HG03432 (cell line): ENCODE data around the gene TRIM9.

Experiments
- ATAC-seq: cut with Tn5 transposase; IDR thresholded peaks from one replicate; pipeline ENCODE4 v1.9.1; 2021; ENCODE audit warnings: mild to moderate bottlenecking, moderate library complexity; ENCODE audit not compliant: unreplicated experiment

TRIM9 gene

DNA sequence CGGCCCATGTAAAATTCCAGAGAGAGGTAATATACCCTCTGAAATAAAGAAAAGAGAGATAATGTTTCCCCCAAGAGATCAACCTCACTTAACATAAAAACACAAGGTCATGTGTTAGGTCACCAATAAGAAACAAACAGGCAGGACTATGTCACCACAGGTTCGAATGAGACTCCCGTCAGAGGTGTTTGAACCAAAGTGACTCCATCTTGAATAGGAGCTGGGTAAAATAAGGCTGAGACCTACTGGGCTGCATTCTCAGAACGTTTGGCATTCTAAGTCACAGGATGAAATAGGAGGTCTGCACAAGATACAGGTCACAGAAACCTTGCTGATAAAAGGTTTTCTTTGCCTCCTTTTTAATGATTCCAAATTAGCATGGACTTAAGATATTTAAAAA is 157.1 kb downstream of the TRIM9 start:
- no peak for ATAC-seq

DNA sequence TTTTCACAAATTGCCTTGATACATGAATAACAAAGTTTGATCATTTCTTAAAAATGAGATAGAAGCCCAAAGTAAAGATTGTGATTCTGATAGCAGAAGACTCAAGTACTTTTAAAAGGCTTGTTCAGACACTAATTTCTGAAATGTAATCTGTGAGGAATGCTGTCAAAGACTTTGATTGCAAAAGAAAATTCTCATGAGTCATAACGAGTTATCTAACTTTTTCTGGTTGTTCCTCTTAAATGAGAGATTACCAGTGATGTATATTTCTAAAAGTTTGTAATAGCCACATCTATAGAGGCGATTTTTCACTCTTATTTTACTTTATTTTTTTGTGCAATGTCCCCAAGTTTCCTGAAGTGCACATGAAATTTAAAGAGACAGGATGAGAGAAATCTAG is 157.6 kb downstream of the TRIM9 start:
- ATAC-seq: no peak

DNA sequence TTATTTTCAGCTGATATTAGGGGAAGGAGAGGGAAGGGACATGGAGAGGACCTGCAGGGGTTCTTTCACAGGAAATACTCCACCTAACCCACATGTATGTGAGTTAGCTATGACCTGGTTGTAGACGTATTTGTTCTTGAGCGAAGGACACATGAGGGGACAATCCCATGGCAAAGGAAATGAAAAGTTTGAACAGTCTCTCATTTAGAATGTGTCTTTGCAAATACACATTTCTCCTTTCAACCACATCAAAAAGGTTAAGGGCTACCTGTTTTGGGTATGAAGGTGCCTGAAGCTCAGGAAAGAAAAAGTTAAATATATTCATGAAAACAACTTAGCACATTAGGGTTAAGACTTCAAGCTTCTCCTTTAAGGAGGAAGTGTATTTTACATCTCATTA is 158.0 kb downstream of the TRIM9 start:
- no peak for ATAC-seq

DNA sequence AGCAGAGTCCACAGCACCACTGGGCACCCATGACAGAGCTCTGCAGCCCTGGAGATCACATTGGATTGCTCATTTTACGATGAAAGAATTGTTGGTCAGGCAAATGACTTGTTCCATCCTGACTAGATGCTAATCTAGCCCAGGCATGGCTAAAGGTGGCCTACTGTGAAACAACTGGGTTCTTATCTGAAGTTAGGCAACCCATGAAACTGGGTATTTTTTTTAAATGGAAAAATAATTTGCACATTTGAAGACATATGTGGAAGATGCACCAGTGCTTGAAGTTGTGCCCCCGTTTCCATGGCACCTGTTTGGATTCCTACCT is 158.9 kb downstream of the TRIM9 start:
- ATAC-seq: no peak

DNA sequence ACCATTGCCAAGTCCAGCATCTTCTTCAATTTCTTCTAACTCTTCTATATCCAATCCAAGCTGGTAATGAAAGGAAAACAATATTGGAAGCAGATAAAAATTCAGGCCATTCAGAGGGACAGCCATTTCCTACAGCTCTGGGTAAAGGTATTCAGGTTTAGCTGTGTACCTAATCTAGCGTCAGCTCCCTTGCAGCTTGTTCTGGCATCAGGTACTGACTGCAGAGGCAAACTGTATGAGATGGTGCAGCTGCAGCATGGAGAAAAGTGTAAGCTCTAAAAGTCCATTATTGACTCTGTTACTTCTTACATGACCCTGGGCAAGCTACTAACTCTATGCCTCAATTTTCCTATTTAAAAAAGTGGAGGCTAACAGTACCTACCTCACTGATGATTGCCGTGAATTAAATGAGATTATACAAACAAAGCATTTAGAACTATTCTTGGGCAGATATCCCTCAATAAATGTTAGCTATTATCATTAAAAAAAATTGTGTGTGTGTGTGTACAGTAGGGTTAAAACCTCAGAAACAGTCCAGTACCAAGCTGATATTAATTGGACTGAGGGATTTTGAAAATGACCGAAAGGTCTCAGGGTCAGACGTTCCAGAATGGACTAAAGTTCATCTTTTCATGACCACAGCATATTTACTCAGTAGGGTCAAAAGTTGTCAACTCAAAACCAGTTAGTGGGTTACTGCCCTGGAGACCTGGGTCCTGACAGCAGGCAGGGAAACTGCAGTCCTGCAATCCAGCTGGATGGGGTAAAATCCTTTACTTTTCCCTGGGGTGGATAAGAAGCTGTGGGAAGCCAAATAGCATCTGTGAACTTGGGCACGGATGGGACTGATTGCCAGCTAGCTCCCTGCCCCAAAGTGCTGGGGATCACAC is 159.5 kb downstream of the TRIM9 start:
- ATAC-seq: no peak

DNA sequence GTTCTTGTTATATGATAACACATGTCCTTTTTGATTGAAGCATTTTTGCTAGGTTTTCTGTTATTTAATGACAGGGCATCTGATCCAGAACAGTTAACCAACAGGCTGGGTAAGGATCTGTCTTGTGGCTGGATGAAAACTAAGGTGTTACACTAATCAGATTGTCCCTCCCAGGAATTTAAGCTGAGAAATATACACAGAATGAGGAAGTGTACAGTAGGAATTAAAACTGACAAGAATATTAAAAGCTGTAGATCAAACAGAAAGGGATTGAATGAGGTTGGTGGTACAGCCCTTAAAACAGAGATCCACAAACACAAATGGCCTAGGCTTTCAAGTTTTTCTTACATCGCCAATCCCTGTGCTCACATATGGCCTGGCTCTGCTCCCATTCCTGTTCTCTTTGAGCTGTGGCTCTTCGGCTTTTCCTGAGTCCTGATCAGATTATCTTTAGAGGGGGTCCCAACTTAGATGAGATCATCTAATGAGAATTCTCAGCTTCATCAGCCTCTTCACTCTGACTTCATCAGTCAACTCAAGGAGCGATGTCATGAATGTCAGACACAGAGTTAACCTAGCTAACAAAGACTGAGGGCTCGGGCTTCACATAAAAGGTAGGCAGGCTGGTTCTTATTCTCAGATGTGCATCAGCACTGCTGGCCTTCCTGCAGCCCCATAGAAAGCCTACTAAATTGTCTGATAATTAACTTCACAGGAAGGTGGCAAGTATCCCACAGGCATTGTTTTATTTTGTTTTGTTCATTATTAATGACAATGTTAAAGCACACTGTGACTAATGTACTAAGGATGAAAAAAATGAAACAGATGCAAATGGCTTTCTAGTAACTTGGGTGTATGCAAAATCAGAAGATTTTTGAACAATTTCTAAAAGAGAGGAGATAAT is 162.1 kb downstream of the TRIM9 start:
- no peak for ATAC-seq

DNA sequence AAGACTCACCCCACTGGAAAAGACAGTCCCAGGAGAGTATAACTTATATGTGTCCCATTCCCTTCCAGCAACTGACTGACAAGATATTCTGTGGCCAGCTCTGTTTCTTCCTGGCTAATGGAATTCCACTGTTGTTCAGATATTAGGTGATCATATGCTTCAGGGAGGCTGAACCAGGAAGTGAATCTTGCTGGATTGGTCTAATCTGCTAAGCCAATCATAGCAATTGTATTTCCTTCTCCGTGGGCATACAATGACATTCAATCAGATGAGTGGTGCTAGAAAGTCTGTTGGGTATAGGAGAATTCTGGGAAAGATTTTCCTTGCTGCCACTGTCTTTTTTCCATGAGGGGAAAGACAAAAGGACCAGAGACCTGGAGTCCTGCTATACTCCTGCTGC is 162.7 kb downstream of the TRIM9 start:
- ATAC-seq: no peak

DNA sequence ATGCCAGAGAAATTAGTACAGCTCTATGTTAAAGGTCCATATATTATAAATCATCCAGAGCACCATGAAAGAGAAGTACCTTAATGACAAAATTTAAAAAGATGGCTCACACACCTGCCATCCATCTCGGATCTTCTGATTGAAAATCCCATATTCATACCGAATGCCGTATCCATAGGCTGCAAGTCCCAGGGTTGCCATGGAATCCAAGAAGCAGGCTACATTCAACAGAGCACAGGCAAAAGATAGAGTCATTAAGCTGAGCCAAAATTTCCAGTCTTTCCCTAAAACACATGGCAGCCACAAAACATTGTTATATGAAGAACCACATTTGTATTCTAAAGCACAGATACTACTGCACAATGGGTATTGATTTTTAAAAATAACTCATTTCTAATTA is 163.3 kb downstream of the TRIM9 start:
- no peak for ATAC-seq

DNA sequence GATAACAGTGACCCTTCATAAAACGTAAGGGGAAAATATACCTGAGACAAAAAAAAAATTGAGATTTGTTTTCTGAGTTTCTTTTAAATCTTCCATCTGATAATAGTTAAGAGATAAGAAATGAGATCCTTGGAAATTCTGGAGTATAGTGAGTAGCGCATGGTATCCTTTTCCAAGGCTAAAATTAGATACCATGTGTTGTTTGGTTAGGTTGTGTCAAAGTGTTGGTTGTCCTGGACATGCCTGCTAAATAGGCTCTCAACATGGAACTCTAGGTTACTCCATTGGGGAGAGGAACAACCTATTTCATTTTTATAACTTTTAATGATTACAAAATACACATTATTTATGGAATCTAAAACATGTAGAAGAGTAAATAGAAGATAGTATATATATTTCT is 165.4 kb downstream of the TRIM9 start:
- ATAC-seq: no peak

DNA sequence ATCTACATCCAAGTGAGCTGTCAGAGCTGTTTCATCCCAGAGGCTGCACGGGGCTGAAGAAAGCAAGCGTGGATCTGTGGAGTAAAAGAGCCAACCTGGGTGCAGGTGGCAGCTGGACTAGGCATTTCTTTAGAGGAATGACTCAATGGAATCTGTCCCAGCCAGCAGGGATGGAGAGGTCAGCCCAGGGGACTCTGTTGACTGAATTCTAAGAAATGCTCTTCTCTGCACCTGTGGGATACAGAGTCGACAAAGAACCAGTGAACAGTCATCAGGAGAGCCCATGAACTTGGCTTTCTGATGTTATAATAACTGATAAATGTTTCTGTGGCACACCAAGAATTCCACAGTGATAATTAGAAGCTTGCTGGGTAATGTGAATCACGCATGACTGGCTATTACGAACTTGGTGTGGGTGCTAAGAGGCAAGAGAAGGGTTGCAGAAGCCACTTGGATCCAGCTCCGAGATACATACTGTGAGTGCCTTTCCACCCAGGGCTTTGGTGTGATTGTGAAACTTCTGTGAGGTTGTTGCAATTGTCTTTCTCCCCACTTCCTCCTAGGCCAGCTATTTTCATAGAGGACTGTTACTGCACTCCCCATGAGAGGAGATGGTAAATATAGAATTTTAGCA is 166.8 kb downstream of the TRIM9 start:
- ATAC-seq: peak; percentile 68

DNA sequence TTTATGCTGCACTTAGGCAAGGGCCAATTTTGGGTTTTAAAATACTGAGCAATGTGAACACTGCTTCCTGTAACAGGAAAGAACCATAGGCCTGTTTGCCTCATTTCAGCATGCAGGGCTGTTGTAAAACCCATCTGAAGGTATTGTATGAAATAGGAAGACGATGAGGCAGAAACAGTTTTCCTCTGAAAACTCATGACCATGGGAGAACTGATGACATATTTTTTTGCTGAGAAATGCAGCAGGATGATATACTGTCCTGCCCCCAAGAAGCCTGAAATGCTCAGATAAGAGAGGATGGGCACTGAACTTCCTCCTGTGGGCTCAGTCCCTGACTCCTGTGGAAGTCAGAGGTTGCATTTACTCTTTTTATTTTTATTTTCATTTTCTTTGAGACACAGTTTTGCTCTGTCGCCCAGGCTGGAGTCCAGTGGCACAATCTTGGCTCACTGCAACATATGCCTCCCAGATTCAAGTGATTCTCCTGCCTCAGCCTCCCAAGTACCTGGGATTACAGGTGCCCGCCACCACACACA is 168.0 kb downstream of the TRIM9 start:
- ATAC-seq: no peak
